Osteoblast (primary cell): ENCODE measurements around the gene MTMR4. TPM values are rescaled to one million over a fixed set of nuclear protein-coding genes. Genes with fewer than 3 reads are reported as not detected.
"Not testable (repeated sequence)": the region's sequence is repeated elsewhere in the genome, so short reads cannot be mapped to it uniquely, and the experiment has no call there.

Experiments used
- DNase-seq: peaks from one replicate; pipeline ENCODE4 v3.0.0; 2011; ENCODE audit warnings: low spot score, mixed read lengths; ENCODE audit not compliant: insufficient read length; ENCODE audit errors: missing footprints
- H2AFZ ChIP-seq: 2 replicates; pipeline ENCODE4 v1.6.0; 2011; ENCODE audit warnings: mild to moderate bottlenecking, low read length
- H3K27ac ChIP-seq: 2 replicates; pipeline ENCODE4 v1.5.1; 2011; ENCODE audit warnings: mild to moderate bottlenecking, low read depth, low read length, moderate library complexity
- H3K27me3 ChIP-seq: 2 replicates; pipeline ENCODE4 v1.6.0; 2012; ENCODE audit warnings: mild to moderate bottlenecking, control low read depth, inconsistent platforms, low read length, moderate library complexity; ENCODE audit not compliant: insufficient read depth
- H3K36me3 ChIP-seq: 2 replicates; pipeline ENCODE4 v1.5.1; 2011; ENCODE audit warnings: mild to moderate bottlenecking, low read length, control low read depth, moderate library complexity; ENCODE audit not compliant: insufficient read depth
- H3K4me1 ChIP-seq: 2 replicates; pipeline ENCODE4 v1.5.1; 2011; ENCODE audit warnings: mild to moderate bottlenecking, low read length, control low read depth, moderate library complexity; ENCODE audit not compliant: insufficient read depth
- H3K4me2 ChIP-seq: 2 replicates; pipeline ENCODE4 v1.6.0; 2011; ENCODE audit warnings: mild to moderate bottlenecking, low read length; ENCODE audit not compliant: insufficient read depth
- H3K4me3 ChIP-seq: fragments of 200-600 bp; sonication (generic); 3 replicates; pipeline ENCODE4 v1.5.1; 2012; ENCODE audit warnings: mild to moderate bottlenecking, low read length, inconsistent platforms; ENCODE audit not compliant: insufficient read depth
- H3K79me2 ChIP-seq: 2 replicates; pipeline ENCODE4 v1.6.0; 2012; ENCODE audit warnings: mild to moderate bottlenecking, low read length, control low read depth, inconsistent platforms; ENCODE audit not compliant: insufficient read depth
- H3K9me3 ChIP-seq: 2 replicates; pipeline ENCODE4 v1.5.1; 2011; ENCODE audit warnings: low read depth, low read length, control low read depth
- H4K20me1 ChIP-seq: 2 replicates; pipeline ENCODE4 v1.6.0; 2012; ENCODE audit warnings: mild to moderate bottlenecking, low read length, control low read depth; ENCODE audit not compliant: insufficient read depth
- total RNA-seq: library from RNA; depleted of rRNA; stranded (reverse); fragments of >200 nt; gene quantifications from 2 replicates; pipeline ENCODE4 v1.2.3, GENCODE V29; 2012
- TF ChIP-seq, protein P1 (sequence below): IDR thresholded peaks from 2 replicates; pipeline ENCODE4 v1.5.1; 2011; ENCODE audit warnings: mild to moderate bottlenecking, low read depth, low read length, moderate library complexity; ENCODE audit errors: extremely low read depth

Gene MTMR4
- total RNA-seq, 1 donor, result 51.4 TPM

DNA sequence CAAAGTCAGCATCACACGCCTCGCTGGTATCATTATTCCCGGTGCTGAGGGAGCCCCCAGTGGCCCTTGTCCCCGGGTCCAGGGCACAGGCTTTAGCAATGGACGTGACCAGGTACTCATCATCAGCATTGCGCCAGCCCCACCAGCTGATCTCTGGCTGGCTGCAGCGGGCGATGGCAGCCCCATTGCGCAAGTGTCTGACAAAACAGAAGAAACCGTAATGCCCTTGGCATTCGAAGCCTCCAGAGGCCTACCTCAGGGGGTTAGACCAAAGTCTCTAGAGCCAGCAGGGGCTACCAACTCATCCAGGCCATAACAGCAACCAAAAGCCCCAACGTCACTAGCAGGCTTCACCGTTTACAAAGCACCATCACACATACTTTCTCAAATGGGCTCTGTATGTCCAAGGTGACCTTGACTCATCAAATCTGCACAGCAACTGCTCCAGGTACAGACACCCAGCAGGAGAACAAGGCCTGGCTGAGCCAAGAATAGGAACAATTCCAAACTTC lies 7.3 kb downstream of the MTMR4 start:
- Histone ChIP-seq H2AFZ (no peak overlapping the region), H3K27me3 (no peaks in the 10 kb centered on the region), H3K27ac (peak overlapping the region; percentile 48), H3K4me3 (no peak overlapping the region), H3K36me3 (peaks cover 71% of the 10 kb centered on the region), H3K79me2 (no peaks in the 10 kb centered on the region), H3K4me1 (peaks cover 9% of the 10 kb centered on the region), H4K20me1 (peaks cover under 1% of the 10 kb centered on the region), H3K9me3 (no peaks in the 10 kb centered on the region), H3K4me2 (no peak overlapping the region)
- peak; percentile 83 for DNase-seq
- TF ChIP-seq, protein P1, sequence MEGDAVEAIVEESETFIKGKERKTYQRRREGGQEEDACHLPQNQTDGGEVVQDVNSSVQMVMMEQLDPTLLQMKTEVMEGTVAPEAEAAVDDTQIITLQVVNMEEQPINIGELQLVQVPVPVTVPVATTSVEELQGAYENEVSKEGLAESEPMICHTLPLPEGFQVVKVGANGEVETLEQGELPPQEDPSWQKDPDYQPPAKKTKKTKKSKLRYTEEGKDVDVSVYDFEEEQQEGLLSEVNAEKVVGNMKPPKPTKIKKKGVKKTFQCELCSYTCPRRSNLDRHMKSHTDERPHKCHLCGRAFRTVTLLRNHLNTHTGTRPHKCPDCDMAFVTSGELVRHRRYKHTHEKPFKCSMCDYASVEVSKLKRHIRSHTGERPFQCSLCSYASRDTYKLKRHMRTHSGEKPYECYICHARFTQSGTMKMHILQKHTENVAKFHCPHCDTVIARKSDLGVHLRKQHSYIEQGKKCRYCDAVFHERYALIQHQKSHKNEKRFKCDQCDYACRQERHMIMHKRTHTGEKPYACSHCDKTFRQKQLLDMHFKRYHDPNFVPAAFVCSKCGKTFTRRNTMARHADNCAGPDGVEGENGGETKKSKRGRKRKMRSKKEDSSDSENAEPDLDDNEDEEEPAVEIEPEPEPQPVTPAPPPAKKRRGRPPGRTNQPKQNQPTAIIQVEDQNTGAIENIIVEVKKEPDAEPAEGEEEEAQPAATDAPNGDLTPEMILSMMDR, result no peak

DNA sequence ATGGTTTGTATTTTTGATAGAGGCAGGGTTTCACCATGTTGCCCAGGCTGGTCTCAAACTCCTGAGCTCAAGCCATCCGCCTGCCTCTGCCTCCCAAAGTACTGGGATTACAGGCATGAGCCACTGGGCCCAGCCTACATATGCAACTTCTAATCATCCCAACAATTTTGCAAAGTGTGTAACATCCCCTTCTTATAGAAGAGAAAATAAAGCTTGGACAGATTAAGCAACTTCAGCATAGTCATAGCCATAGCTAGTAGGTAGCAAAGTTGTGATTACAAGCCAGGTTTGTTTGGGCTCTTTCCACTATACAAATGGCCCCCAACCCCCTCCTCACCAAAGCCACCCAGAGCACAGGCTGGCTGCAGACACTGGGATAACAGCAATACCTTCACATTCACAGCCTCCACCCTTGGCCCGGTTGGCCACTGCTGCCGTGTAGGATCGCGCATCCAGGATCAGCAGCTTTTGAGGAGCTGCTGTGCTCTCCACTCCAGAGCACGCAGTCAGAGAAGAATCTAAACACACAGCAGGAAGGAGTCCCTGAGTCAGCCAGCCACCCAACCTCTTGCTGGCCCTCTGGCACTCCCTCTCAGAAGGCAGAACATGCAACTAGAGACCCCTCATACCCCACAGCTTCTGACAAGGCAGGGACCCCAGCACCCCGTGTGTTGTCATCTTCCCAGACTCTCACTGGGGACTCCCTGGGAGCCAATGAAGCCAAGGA lies 7.9 kb downstream of the MTMR4 start:
- Histone ChIP-seq H2AFZ (no peak overlapping the region), H3K4me1 (peaks cover 9% of the 10 kb centered on the region), H3K79me2 (no peaks in the 10 kb centered on the region), H3K4me3 (no peak overlapping the region), H3K27ac (peak overlapping the region; percentile 48), H4K20me1 (no peaks in the 10 kb centered on the region), H3K4me2 (no peak overlapping the region), H3K36me3 (peaks cover 72% of the 10 kb centered on the region), H3K27me3 (no peaks in the 10 kb centered on the region), H3K9me3 (no peaks in the 10 kb centered on the region)
- peak; percentile 83 for DNase-seq
- TF ChIP-seq, protein P1, result no peak

DNA sequence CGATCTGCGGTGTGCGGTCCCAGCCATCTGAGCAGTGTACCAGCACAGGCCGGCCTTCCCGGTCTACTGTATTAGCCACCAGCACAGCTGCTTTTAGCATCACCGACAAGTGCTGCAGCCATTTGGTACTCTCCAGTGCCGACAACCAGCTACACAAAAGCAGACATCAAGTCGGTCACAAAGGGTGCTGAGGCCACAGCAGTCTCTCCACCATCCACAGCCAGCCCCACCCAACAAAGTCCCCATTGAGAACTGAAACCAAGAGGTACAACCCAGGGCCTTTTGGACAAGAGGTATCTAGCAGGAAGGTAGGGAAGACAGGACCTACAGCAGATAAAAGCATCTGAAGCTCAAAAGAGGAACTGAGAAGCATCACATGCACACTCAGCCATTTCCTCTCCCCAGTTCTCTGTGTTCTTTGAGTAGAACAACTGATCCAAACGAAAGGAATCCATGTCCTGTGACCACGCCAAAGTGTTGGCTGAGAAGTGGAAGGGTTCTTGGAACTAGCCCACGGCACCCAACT lies 9.5 kb downstream of the MTMR4 start:
- H3K27me3 ChIP-seq, result no peaks in the 10 kb centered on the region
- peaks cover 9% of the 10 kb centered on the region for H3K4me1 ChIP-seq
- H3K79me2 ChIP-seq, result no peaks in the 10 kb centered on the region
- no peaks in the 10 kb centered on the region for H4K20me1 ChIP-seq
- peaks cover 60% of the 10 kb centered on the region for H3K36me3 ChIP-seq
- H3K27ac ChIP-seq, result no peak overlapping the region
- no peak overlapping the region for H2AFZ ChIP-seq
- H3K4me3 ChIP-seq, result no peak overlapping the region
- TF ChIP-seq, protein P1, result no peak
- no peak overlapping the region for H3K4me2 ChIP-seq
- no peak for DNase-seq
- no peaks in the 10 kb centered on the region for H3K9me3 ChIP-seq

DNA sequence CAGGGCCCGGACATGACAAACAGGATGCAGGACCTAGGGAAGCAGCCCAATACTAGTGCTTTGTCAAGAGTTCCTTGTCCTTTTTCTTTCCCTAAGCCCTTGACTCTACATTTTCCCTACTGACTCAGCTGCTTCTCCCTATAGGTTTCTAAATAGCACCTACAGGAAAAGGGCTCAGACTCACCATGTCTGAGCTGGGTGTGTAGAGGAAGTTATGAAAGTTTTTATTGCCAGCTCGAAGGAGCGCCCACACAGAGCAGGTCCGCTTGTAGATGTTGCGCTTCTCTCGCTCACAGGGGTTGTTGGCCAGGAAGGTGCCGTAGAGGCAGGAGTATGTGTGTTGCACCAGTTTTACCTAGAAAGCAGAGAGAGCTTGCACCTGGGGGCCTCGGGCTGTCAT lies 10.6 kb downstream of the MTMR4 start:
- Histone ChIP-seq H2AFZ (no peak overlapping the region), H4K20me1 (no peaks in the 10 kb centered on the region), H3K4me1 (peaks cover 9% of the 10 kb centered on the region), H3K27me3 (no peaks in the 10 kb centered on the region), H3K4me2 (no peak overlapping the region), H3K79me2 (no peaks in the 10 kb centered on the region), H3K27ac (no peak overlapping the region), H3K4me3 (no peak overlapping the region), H3K36me3 (peaks cover 51% of the 10 kb centered on the region), H3K9me3 (no peaks in the 10 kb centered on the region)
- TF ChIP-seq, protein P1, result no peak
- no peak for DNase-seq

DNA sequence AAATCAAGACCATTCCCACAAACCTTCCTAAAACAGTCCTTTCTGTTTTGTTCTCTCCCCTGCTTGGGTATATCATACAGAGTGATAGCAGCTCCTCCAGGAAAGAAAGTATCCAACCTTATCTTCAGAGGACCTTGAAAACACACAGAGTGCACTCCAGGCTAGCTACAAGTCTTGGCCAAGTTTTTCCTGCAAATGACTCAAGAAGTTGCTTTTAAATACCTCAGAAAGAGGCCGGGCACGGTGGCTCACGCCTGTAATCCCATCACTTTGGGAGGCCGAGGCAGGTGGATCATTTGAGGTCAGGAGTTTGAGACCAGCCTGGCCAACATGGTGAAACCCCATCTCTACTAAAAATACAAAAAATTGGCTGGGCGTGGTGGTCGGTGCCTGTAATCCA lies 11.3 kb downstream of the MTMR4 start:
- not testable (repeated sequence) for H3K27ac ChIP-seq, H3K4me1 ChIP-seq, H3K4me2 ChIP-seq, H3K27me3 ChIP-seq, H3K9me3 ChIP-seq, H2AFZ ChIP-seq, H3K79me2 ChIP-seq, H4K20me1 ChIP-seq, H3K4me3 ChIP-seq, DNase-seq
- H3K36me3 ChIP-seq, result peaks cover 44% of the 10 kb centered on the region
